PC-9 (cell line): ENCODE results near the gene MB. TPM values are rescaled to one million over a fixed set of nuclear protein-coding genes. Genes with fewer than 3 reads are reported as not detected.
A peak's percentile ranks its signal among the peaks of the same experiment; 100 is the strongest.

Experiments
- BruUV-seq: library from RNA; stranded (reverse); fragments of 400-500 nt; replicated peaks from 2 replicates; lab custom pipeline; 2021; lab: Mats Ljungman, UMichigan
- CTCF ChIA-PET: fragments of 300-600 bp; sonication (Branson Sonifier 250); formaldehyde crosslinking; loops from one replicate; lab custom pipeline; 2022; ENCODE audit warnings: antibody characterized with exemption; lab: Charles Lee
- POLR2A ChIA-PET: fragments of 300-600 bp; sonication (Branson Sonifier 250); formaldehyde crosslinking; loops from one replicate; lab custom pipeline; 2022; ENCODE audit warnings: antibody characterized with exemption; ENCODE audit not compliant: unreplicated experiment; lab: Charles Lee
- DNase-seq, 2 experiments: peaks; one replicate each; pipeline versions ENCODE4 v3.0.0 to v3.0.0-alpha.2; 2015 to 2022; ENCODE audit warnings: mixed read lengths in 1 of 2
- H2AFZ ChIP-seq: fragments of 200-600 bp; sonication (generic); 2 replicates; pipeline ENCODE4 v1.8.1; 2017; ENCODE audit warnings: antibody characterized with exemption
- H3F3A ChIP-seq: fragments of 200-600 bp; sonication (generic); 2 replicates; pipeline ENCODE4 v1.8.1; 2017; ENCODE audit warnings: antibody characterized with exemption, mild to moderate bottlenecking, low read depth; ENCODE audit not compliant: insufficient read depth
- H3K27ac ChIP-seq: fragments of 200-600 bp; sonication (generic); 2 replicates; pipeline ENCODE4 v1.6.1; 2016; ENCODE audit warnings: mixed run types
- H3K27me3 ChIP-seq: fragments of 200-600 bp; sonication (generic); 2 replicates; pipeline ENCODE4 v1.6.1; 2016; ENCODE audit warnings: low read depth, mixed run types; ENCODE audit not compliant: insufficient read depth
- H3K36me3 ChIP-seq: fragments of 200-600 bp; sonication (generic); 2 replicates; pipeline ENCODE4 v1.6.1; 2016; ENCODE audit warnings: low read depth, mixed run types
- H3K4me1 ChIP-seq: fragments of 200-600 bp; sonication (generic); replicated peaks from 2 replicates; pipeline ENCODE4 v1.6.1; 2016; ENCODE audit warnings: mixed run types; ENCODE audit not compliant: insufficient read depth
- H3K4me2 ChIP-seq: fragments of 200-600 bp; sonication (generic); 2 replicates; pipeline ENCODE4 v1.6.1; 2017; ENCODE audit warnings: mixed run types
- H3K4me3 ChIP-seq: fragments of 200-600 bp; sonication (generic); 2 replicates; pipeline ENCODE4 v1.6.1; 2016; ENCODE audit warnings: mixed run types
- H3K79me2 ChIP-seq: fragments of 200-600 bp; sonication (generic); 2 replicates; pipeline ENCODE4 v1.6.1; 2017; ENCODE audit warnings: low read depth, mixed run types
- H3K9me2 ChIP-seq: fragments of 200-600 bp; sonication (generic); 2 replicates; pipeline ENCODE4 v1.8.1; 2017; ENCODE audit warnings: mild to moderate bottlenecking; ENCODE audit not compliant: insufficient read depth
- H3K9me3 ChIP-seq: fragments of 200-600 bp; sonication (generic); 2 replicates; pipeline ENCODE4 v1.8.1; 2016; ENCODE audit warnings: low read depth; ENCODE audit not compliant: insufficient read depth
- H4K20me1 ChIP-seq: fragments of 200-600 bp; sonication (generic); 2 replicates; pipeline ENCODE4 v1.8.1; 2017; ENCODE audit not compliant: insufficient read depth
- EZH2 ChIP-seq: fragments of 200-600 bp; sonication (generic); IDR thresholded peaks from 2 replicates; pipeline ENCODE4 v1.8.0; 2017; ENCODE audit warnings: antibody characterized with exemption, low read depth
- intact Hi-C: fragments of 100-400 bp; cut with micrococcal nuclease; formaldehyde crosslinking; loops from one replicate; pipeline ENCODE4 v1.10.0; 2022; ENCODE audit not compliant: unreplicated experiment
- total RNA-seq: library from RNA; stranded (reverse); gene quantifications from 2 replicates; pipeline ENCODE4 v1.2.3, GENCODE V29; 2021
- TF ChIP-seq, protein P1 (sequence below): fragments of 200-600 bp; sonication (generic); conservative IDR thresholded peaks from 2 replicates; pipeline ENCODE4 v1.6.1; 2017; ENCODE audit warnings: mixed run types, antibody characterized with exemption, mild to moderate bottlenecking, moderate library complexity

The MB gene
- total RNA-seq, 1 experiment from 2014 or later: 5.0 TPM

DNA sequence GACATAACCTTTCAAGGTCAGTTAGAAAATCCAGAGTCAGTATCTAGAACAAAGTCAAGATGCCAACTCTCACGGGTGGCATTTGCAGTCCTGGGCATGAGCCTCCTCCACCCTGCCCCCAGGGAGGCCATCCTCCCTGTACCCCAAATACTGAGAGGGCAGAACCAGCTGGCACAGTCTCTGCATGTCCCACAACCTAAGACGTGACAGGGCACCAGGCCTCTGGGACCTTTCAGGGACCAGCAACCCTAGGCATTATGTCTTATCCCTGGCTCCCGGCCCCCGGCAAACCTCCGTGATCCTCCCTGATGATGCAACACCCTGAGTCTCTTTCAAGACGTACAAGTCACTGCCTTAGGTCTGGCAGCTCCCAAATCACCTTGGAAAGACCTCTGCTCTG lies 2.0 kb downstream of the MB start:
- Histone ChIP-seq H3K9me2 (no peaks in the 10 kb centered on the region), H3K36me3 (no peaks in the 10 kb centered on the region), H3K27me3 (no peaks in the 10 kb centered on the region), H3K9me3 (no peaks in the 10 kb centered on the region), H2AFZ (no peak overlapping the region), H3K27ac (peak overlapping the region; percentile 16; the same call in 1 of the 2 replicates), H3K4me3 (no peak overlapping the region), H3K79me2 (no peaks in the 10 kb centered on the region), H4K20me1 (no peaks in the 10 kb centered on the region), H3K4me2 (no peak overlapping the region), H3K4me1 (peaks cover 25% of the 10 kb centered on the region), H3F3A (peaks cover 25% of the 10 kb centered on the region)
- BruUV-seq: no TSS peak
- ChIA-PET POLR2A (no interaction called here), CTCF (no interaction called here)
- DNase-seq: no peak
- TF ChIP-seq EZH2: no peak
- intact Hi-C loops: no loop called here

DNA sequence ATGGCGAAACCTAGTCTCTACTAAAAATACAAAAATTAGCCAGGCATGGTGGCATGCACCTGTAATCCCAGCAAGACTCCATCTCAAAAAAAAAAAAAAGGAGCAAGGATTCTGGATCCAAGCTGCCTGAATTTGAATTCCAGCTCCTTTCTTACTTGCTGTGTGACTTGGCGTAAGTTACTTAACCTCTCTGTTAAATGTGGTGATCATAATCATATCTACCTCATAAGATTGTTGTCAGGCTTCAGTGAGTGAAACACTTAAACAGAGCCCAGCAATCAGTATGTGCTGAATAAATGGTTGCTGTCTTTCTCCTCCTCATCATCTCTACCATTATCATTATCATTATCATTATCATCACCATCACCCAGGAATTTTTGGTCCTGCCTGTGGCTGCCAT lies 2.7 kb downstream of the MB start:
- CTCF ChIA-PET: no interaction called here
- no peaks in the 10 kb centered on the region for H4K20me1 ChIP-seq
- POLR2A ChIA-PET: no interaction called here
- intact Hi-C loops: no loop called here
- H3K36me3 ChIP-seq: no peaks in the 10 kb centered on the region
- no peaks in the 10 kb centered on the region for H3K27me3 ChIP-seq
- H3K79me2 ChIP-seq: no peaks in the 10 kb centered on the region
- no peaks in the 10 kb centered on the region for H3K9me2 ChIP-seq
- H3K27ac ChIP-seq: no peak overlapping the region
- no TSS peak for BruUV-seq
- H3K4me3 ChIP-seq: no peak overlapping the region
- no peak overlapping the region for H3K4me2 ChIP-seq
- no peaks in the 10 kb centered on the region for H3K9me3 ChIP-seq
- DNase-seq: no peak
- H3F3A ChIP-seq: peaks cover 25% of the 10 kb centered on the region
- H2AFZ ChIP-seq: no peak overlapping the region
- H3K4me1 ChIP-seq: peaks cover 25% of the 10 kb centered on the region
- no peak for TF ChIP-seq EZH2
- TF ChIP-seq, protein P1, sequence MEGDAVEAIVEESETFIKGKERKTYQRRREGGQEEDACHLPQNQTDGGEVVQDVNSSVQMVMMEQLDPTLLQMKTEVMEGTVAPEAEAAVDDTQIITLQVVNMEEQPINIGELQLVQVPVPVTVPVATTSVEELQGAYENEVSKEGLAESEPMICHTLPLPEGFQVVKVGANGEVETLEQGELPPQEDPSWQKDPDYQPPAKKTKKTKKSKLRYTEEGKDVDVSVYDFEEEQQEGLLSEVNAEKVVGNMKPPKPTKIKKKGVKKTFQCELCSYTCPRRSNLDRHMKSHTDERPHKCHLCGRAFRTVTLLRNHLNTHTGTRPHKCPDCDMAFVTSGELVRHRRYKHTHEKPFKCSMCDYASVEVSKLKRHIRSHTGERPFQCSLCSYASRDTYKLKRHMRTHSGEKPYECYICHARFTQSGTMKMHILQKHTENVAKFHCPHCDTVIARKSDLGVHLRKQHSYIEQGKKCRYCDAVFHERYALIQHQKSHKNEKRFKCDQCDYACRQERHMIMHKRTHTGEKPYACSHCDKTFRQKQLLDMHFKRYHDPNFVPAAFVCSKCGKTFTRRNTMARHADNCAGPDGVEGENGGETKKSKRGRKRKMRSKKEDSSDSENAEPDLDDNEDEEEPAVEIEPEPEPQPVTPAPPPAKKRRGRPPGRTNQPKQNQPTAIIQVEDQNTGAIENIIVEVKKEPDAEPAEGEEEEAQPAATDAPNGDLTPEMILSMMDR: no peak

DNA sequence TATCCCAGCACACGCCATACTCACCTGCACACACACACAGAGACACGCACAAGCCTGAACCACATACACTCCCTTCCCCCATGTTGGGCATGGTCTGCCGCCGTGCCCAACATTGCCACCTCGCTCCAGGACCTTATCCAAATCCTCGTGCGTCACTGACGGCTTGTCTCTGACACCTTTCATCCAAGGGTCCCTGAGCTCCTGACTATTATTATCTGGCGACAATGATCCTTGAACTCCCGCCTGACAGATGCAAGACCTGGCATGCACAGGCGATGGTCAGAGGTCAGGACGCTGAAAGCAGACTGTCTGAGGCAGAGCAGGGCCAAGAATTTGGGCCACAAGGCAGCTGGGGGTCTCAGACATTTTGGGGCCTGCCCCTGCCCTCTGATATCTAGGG lies 4.2 kb downstream of the MB start:
- Histone ChIP-seq H4K20me1 (no peaks in the 10 kb centered on the region), H3K4me3 (no peak overlapping the region), H3K79me2 (no peaks in the 10 kb centered on the region), H3K9me3 (no peaks in the 10 kb centered on the region), H3K9me2 (no peaks in the 10 kb centered on the region), H3K27ac (peak overlapping the region; percentile 79), H2AFZ (no peak overlapping the region), H3K4me1 (peaks cover 29% of the 10 kb centered on the region), H3F3A (peaks cover 27% of the 10 kb centered on the region), H3K36me3 (no peaks in the 10 kb centered on the region), H3K4me2 (no peak overlapping the region), H3K27me3 (no peaks in the 10 kb centered on the region)
- DNase-seq: no peak
- BruUV-seq: no TSS peak
- POLR2A ChIA-PET: interaction anchor here (0.6 kb wide), 1 partner anchor 17 kb away, joined by 7 read pairs; no protein-coding TSS in a partner anchor
- intact Hi-C loops: no loop called here
- CTCF ChIA-PET: no interaction called here
- TF ChIP-seq, protein P1: no peak
- TF ChIP-seq EZH2: no peak
